Breast epithelium (tissue), 3 donors: ENCODE results near the gene E2F4.

Experiments used
- CTCF ChIP-seq, 3 donors: fragments of 450-650 bp; IDR thresholded peaks; one replicate each; pipeline ENCODE4 v1.5.1; 2016 to 2017; ENCODE audit warnings: antibody characterized with exemption in 3 of 3, mild to moderate bottlenecking in 3 of 3, moderate library complexity in 3 of 3
- POLR2A ChIP-seq: fragments of 450-650 bp; IDR thresholded peaks from one replicate; pipeline ENCODE4 v1.6.1; 2016; ENCODE audit warnings: antibody characterized with exemption, mild to moderate bottlenecking, moderate library complexity

- TF ChIP-seq POLR2A (no peak), CTCF (IDR thresholded peaks at IDR 0.05) (no peak)
Observed at GRCh38 chr16:67241008-67241900, 49.3 kb downstream of the E2F4 start.
